ENCODE data around the gene BLVRB.
"Not testable (repeated sequence)": the region's sequence is repeated elsewhere in the genome, so short reads cannot be mapped to it uniquely, and the experiment has no call there.

DNA sequence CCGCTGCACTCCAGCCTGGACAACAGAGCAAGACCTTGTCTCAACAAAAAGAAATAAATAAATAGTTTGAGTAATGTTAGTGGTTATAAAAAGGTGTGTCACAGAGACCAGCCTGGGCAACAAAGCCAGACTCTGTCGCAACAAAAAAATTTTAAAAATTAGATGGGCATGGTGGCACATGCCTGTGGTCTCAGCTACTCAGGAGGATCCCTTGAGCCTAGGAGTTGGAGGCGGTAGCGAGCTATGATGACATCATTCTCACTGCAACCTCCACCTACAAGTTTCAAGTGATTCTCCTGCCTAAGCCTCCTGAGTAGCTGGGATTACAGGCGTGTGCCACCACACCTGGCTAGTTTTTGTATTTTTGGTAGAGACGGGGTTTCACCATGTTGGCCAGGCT lies 11.6 kb downstream of the BLVRB start:
- TF ChIP-seq, protein P1, sequence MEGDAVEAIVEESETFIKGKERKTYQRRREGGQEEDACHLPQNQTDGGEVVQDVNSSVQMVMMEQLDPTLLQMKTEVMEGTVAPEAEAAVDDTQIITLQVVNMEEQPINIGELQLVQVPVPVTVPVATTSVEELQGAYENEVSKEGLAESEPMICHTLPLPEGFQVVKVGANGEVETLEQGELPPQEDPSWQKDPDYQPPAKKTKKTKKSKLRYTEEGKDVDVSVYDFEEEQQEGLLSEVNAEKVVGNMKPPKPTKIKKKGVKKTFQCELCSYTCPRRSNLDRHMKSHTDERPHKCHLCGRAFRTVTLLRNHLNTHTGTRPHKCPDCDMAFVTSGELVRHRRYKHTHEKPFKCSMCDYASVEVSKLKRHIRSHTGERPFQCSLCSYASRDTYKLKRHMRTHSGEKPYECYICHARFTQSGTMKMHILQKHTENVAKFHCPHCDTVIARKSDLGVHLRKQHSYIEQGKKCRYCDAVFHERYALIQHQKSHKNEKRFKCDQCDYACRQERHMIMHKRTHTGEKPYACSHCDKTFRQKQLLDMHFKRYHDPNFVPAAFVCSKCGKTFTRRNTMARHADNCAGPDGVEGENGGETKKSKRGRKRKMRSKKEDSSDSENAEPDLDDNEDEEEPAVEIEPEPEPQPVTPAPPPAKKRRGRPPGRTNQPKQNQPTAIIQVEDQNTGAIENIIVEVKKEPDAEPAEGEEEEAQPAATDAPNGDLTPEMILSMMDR (IDR thresholded peaks at IDR 0.05 in 2 of 3, conservative IDR thresholded peaks at IDR 0.05 in 1 of 3; ENCODE audit: control insufficient read depth in 2 of 3, extremely low read depth in 1 of 3, insufficient read depth in 1 of 3, low read depth in 3 of 3, low read length in 3 of 3), result not testable (repeated sequence)
- not testable (repeated sequence) for TF ChIP-seq EZH2 (IDR thresholded peaks at IDR 0.05; ENCODE audit: borderline replicate concordance, control insufficient read depth, low read depth, low read length); SREBF1 (IDR thresholded peaks at IDR 0.05; ENCODE audit: low read length); JUNB (IDR thresholded peaks at IDR 0.05); MYC (IDR thresholded peaks at IDR 0.05; ENCODE audit: insufficient read depth, insufficient read length, insufficient replicate concordance, low read length, severe bottlenecking); TCF7 (IDR thresholded peaks at IDR 0.05; ENCODE audit: borderline replicate concordance); MEF2A (IDR thresholded peaks at IDR 0.05; ENCODE audit: insufficient read depth, low read depth, low read length); EP300 (IDR thresholded peaks at IDR 0.05; ENCODE audit: borderline replicate concordance in 1 of 2, control insufficient read depth in 1 of 2, low read depth in 2 of 2, low read length in 2 of 2); KAT2A (conservative IDR thresholded peaks at IDR 0.05; ENCODE audit: control insufficient read depth, low read depth, low read length); SIX5 (IDR thresholded peaks at IDR 0.05; ENCODE audit: low read depth, low read length, severe bottlenecking); POLR2AphosphoS5 (IDR thresholded peaks at IDR 0.05; ENCODE audit: low read length)
- TF ChIP-seq, protein P2, sequence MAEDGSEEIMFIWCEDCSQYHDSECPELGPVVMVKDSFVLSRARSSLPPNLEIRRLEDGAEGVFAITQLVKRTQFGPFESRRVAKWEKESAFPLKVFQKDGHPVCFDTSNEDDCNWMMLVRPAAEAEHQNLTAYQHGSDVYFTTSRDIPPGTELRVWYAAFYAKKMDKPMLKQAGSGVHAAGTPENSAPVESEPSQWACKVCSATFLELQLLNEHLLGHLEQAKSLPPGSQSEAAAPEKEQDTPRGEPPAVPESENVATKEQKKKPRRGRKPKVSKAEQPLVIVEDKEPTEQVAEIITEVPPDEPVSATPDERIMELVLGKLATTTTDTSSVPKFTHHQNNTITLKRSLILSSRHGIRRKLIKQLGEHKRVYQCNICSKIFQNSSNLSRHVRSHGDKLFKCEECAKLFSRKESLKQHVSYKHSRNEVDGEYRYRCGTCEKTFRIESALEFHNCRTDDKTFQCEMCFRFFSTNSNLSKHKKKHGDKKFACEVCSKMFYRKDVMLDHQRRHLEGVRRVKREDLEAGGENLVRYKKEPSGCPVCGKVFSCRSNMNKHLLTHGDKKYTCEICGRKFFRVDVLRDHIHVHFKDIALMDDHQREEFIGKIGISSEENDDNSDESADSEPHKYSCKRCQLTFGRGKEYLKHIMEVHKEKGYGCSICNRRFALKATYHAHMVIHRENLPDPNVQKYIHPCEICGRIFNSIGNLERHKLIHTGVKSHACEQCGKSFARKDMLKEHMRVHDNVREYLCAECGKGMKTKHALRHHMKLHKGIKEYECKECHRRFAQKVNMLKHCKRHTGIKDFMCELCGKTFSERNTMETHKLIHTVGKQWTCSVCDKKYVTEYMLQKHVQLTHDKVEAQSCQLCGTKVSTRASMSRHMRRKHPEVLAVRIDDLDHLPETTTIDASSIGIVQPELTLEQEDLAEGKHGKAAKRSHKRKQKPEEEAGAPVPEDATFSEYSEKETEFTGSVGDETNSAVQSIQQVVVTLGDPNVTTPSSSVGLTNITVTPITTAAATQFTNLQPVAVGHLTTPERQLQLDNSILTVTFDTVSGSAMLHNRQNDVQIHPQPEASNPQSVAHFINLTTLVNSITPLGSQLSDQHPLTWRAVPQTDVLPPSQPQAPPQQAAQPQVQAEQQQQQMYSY (CRISPR knock-in tag; IDR thresholded peaks at IDR 0.05), result not testable (repeated sequence)
- TF ChIP-seq, protein P3, sequence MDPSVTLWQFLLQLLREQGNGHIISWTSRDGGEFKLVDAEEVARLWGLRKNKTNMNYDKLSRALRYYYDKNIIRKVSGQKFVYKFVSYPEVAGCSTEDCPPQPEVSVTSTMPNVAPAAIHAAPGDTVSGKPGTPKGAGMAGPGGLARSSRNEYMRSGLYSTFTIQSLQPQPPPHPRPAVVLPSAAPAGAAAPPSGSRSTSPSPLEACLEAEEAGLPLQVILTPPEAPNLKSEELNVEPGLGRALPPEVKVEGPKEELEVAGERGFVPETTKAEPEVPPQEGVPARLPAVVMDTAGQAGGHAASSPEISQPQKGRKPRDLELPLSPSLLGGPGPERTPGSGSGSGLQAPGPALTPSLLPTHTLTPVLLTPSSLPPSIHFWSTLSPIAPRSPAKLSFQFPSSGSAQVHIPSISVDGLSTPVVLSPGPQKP (IDR thresholded peaks at IDR 0.05; ENCODE audit: low read depth, low read length), result not testable (repeated sequence)

Measured in GM12878 (cell line).